ENCODE data around the gene PYY.
"Not testable (repeated sequence)": the region's sequence is repeated elsewhere in the genome, so short reads cannot be mapped to it uniquely, and the experiment has no call there.

Gene PYY

GRCh38 chr17:43978078-43978477, 24.3 kb upstream of the PYY start:
- no peak for DNase-seq (ENCODE audit: low spot score)
- TF ChIP-seq, protein P1, sequence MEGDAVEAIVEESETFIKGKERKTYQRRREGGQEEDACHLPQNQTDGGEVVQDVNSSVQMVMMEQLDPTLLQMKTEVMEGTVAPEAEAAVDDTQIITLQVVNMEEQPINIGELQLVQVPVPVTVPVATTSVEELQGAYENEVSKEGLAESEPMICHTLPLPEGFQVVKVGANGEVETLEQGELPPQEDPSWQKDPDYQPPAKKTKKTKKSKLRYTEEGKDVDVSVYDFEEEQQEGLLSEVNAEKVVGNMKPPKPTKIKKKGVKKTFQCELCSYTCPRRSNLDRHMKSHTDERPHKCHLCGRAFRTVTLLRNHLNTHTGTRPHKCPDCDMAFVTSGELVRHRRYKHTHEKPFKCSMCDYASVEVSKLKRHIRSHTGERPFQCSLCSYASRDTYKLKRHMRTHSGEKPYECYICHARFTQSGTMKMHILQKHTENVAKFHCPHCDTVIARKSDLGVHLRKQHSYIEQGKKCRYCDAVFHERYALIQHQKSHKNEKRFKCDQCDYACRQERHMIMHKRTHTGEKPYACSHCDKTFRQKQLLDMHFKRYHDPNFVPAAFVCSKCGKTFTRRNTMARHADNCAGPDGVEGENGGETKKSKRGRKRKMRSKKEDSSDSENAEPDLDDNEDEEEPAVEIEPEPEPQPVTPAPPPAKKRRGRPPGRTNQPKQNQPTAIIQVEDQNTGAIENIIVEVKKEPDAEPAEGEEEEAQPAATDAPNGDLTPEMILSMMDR (IDR thresholded peaks at IDR 0.05; ENCODE audit: extremely low read depth, missing control alignments) = no peak

DNA sequence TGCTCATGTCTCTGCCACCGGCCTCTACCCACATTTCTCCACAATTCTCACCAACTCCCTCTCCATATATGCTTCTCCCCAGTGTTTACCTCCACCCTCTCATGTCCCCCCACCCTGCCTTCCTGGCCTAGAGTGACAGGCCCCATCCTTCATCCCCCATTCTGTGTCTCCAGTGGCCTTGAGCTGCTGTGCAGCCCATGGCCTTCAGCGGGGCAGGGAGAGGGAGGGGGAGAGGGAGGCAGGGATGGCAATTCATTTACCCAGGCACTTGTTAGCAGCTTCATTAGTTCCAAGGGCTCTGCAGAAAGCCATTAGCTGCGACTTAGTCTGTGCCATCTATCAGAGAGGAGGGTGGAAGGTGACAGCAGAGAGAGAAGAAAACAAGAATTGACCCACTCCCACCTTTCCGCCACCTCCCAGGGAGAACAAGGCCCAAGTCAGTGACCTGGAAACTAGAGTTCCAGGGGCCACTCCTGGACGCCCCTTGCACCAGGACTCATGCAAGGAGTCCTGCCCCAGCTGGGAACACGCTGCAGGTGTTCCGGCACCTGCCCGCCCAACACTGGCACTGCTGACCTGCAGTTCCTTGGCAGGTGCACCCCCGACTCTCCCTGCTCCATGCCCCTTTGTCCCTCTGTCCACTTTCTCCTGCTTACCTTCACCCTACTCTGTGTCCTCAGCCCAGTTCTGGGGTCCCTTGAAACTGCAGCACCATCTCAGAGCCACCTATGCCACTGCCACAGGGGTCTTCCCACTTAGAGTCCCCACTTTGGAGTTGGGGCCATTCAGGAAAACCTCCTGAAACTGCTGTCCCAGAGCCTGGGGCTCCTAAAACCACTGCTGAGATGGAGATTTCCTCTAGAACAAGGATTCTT, 23.5 kb upstream of the PYY start:
- TF ChIP-seq, protein P1 (IDR thresholded peaks at IDR 0.05; ENCODE audit: extremely low read depth, missing control alignments) = no peak
- DNase-seq (ENCODE audit: low spot score) = no peak

- TF ChIP-seq, protein P1 (IDR thresholded peaks at IDR 0.05; ENCODE audit: extremely low read depth, missing control alignments) = no peak
- no peak for DNase-seq (ENCODE audit: low spot score)
Measured at GRCh38 chr17:43975898-43976297, 22.2 kb upstream of the PYY start.

DNA sequence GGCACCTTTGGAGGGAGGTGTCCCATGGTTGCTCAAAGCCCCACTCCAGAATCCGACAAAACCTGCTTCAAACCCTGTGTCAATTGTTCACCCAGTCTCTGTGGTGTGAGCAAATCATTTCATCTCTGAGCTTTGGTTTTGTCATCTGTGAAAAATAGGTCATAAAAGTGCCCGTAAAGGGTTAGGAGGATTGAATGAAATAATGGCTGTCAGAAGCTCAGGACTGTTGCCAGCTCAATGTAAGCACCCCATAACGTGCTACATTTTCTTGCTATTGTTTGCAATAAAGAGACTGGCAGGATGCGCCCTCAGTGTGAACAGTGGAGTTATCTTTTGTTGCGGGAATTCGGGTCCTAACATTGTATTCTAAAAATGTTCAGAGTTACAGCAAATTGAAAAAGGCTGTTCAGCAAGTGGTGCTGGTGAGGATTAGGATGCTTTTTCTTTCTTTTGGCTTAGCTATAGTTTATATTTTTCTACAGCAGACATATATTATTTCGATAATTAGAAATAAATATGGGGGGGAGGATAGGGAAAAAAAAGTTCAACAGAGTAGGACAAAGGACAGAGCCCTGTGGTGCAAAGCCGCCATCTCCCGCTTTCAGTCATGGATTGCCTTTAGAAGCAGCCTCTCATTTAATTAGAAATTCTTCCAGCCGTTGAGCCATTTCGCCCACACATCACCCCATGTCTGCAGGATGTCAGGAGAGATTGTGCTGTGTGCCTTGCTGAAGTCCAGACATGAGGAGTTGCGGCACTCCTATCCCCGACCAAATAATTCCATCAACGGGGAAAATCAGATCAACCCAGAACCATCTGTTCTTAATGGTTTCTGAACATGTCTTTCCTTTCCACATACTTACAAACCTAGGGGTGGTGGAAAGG, 20.9 kb upstream of the PYY start:
- TF ChIP-seq, protein P1 (IDR thresholded peaks at IDR 0.05; ENCODE audit: extremely low read depth, missing control alignments) = no peak
- DNase-seq (ENCODE audit: low spot score) = no peak

GRCh38 chr17:43972444-43973212, 18.9 kb upstream of the PYY start:
- not testable (repeated sequence) for DNase-seq (ENCODE audit: low spot score)

GRCh38 chr17:43971436-43971835, 17.7 kb upstream of the PYY start:
- DNase-seq (ENCODE audit: low spot score) = not testable (repeated sequence)

- DNase-seq (ENCODE audit: low spot score) = no peak
- TF ChIP-seq, protein P1 (IDR thresholded peaks at IDR 0.05; ENCODE audit: extremely low read depth, missing control alignments) = no peak
Measured at GRCh38 chr17:43970366-43970765, 16.6 kb upstream of the PYY start.
